HG03354 (cell line): ENCODE data around the gene NEXN.
"Not testable (repeated sequence)": the region's sequence is repeated elsewhere in the genome, so short reads cannot be mapped to it uniquely, and the experiment has no call there.

Experiments used
- ATAC-seq: cut with Tn5 transposase; IDR thresholded peaks from one replicate; pipeline ENCODE4 v1.9.1; 2021; ENCODE audit warnings: mild to moderate bottlenecking; ENCODE audit not compliant: unreplicated experiment, poor library complexity, severe bottlenecking

Gene NEXN

DNA sequence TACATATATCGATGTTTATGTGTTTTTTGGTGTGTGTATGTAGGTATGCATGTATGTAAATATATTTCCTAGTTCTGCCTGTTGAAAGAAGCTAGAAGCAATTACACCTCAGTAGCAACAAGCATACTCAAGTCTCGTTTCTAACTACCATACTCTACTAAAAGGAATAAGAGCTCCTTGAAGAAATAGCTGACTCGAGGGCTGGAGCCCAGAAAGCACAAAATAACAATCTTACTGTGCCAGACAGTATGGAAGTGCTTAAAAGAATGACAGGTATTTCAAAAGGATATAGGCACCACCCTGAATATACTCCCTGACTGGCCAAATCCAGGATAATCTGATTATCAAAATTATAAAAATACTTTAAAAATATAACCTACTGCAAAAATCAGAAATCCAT lies 67.3 kb downstream of the NEXN start:
- no peak for ATAC-seq

DNA sequence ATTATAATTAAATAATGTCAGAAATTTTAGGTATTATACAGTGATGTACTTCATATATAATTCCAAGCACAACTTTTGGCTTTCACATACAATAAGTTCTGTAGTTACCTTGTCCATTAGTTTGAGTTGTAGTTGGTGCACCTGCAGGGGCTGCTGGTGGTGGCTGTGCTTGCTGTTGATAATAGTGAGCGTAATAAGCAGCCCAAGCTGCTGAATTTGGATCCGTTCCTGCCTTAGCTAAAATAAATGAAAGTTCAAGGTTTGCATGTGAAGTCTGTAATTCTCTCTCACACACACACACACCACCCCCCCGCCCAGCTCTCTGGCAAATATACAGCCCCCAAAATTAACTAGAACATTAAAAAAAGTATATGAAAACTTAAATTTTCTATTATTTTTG lies 68.0 kb downstream of the NEXN start:
- ATAC-seq: no peak

GRCh38 chr1:77958391-77958790 lies 70.0 kb downstream of the NEXN start:
- ATAC-seq: no peak

- no peak for ATAC-seq
Measured at GRCh38 chr1:77958850-77959249, 70.4 kb downstream of the NEXN start.

- ATAC-seq: no peak
Measured at GRCh38 chr1:77961392-77961791, 73.0 kb downstream of the NEXN start.

GRCh38 chr1:77966291-77966690 lies 77.9 kb downstream of the NEXN start:
- no peak for ATAC-seq

DNA sequence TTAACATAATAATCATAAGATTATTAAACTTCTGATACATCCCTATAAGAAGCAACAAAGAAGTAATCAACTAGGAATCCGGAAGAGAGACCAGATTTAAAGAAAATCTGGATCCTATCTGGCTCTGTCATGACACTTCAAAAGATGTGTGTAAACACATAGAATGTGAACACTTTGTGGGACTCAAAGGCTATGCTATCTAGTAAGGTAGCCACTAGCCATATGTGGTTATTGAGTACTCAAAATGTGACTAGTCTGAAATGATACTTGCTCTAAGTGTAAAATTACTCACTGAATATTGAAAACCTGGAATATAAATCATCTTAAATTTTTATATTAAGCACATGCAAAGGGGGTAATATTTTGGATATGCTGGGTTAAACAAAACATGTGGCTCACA lies 81.8 kb downstream of the NEXN start:
- ATAC-seq: no peak

GRCh38 chr1:77972080-77972479 lies 83.7 kb downstream of the NEXN start:
- ATAC-seq: no peak

GRCh38 chr1:77975386-77975785 lies 87.0 kb downstream of the NEXN start:
- ATAC-seq: no peak

DNA sequence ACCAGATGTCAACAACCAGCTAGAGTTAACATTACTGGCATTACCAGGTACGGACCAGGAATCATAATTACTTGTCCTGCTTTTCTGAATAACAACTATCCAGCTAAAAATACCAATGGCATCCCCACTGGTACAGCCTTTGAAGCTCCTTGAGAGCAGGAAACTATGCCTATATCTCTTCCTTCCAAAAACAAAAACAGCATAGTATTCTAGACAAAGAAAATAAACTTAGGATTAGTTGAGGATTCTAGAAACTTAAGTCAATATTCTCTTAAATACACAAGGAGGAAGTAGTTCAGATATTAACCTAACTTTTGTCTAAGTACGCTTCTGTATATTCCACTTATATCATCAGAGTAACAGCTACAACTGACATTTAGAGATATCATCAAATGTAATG lies 87.5 kb downstream of the NEXN start:
- no peak for ATAC-seq

- ATAC-seq: no peak
Measured at GRCh38 chr1:77976433-77977076, 88.1 kb downstream of the NEXN start.

DNA sequence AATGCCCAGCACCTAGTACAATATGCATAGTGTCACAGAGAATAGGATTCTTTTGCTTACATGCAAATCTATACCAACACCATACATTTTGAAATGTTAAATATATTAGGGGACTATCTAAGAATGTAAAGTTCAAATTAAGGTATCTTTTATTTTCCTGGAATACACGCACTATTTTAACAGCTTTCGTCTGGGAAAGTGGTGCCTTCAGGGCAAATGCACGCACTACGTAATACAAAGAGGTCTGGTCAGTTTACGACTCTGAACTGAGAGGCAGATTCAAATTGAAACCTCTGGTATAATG lies 89.5 kb downstream of the NEXN start:
- peak; percentile 0 for ATAC-seq

DNA sequence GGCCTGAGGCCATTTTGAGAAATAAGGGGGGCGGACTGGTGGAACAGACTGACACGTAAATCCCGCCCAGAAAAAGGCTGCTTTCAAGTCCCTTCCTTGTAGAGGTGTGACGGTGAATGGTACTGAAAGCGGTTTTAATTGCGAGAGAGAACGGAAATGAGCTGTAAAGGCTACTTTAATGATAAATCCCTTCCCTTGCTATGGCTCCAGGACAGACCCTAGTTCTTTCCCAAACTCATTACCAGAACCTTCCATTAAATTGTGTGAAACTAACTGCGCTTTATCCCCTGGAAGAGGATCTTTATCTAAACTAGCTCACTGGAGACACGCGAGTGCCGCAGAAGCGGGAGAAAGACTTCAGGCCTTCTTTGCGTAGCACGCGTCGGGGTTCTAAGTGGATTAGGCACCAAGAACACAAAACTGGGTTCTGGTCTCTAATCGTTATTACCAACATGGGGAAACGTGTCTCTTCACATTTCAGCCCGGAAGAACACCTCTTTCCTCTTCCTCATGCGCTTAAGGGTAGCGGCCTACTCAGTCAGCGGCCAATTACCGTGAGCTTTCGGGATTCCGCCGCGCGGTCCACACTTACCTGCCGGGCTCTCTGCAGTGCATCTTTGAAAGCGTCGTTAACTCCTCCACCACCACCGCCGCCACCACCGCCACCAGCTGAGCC lies 90.0 kb downstream of the NEXN start:
- ATAC-seq: peak; percentile 73

DNA sequence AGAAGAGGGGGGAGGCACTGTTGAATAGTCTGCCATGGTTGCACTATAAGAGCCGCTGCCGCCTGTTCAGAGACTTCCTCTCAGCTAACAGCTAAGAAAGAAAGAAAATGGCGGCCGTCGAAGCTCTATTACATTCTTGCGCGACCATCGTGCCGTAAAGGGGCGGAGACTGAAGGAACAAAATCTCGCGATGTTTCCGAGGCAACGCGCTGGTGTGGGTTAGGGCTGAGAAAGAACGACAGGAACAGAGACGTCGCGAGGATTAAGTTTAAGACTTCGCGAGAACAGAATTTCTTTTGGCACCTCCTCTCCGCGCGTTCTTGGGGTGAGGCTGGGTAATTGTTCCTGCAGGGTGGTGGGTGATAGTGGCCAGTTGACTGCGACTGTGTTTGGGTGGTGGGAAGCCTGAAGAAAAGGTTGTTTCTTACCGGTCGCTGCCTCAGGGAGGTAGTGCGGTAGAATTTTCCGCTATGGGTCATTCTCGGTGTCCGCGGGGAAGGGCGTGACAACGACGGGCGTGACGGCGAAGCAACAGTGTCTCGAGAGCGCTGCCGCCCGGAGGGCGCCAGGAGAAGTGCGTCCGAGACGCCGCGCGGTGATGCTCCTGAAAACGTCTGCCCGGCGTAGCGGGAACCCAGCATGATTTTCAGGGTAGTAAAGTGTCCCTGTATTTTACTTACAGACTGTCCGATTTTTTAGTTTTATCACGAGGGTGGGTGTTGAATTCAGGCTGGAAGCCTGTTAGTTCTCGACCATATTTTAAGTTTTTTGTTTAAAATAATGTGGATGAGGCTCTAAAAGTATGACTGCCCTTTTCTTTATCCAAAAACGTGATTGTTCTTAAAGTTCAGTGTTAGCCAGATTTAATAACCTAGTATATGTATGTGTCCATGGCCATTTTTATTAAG lies 90.8 kb downstream of the NEXN start, which contains the start of gene FUBP1:
FUBP1 (minus strand) TSS at position 104 of the 908 bp plus-strand sequence; CDS start at position 36, 68 bp downstream.
- ATAC-seq: peak; percentile 80

- not testable (repeated sequence) for ATAC-seq
Measured at GRCh38 chr1:77983352-77983996, 95.0 kb downstream of the NEXN start.

DNA sequence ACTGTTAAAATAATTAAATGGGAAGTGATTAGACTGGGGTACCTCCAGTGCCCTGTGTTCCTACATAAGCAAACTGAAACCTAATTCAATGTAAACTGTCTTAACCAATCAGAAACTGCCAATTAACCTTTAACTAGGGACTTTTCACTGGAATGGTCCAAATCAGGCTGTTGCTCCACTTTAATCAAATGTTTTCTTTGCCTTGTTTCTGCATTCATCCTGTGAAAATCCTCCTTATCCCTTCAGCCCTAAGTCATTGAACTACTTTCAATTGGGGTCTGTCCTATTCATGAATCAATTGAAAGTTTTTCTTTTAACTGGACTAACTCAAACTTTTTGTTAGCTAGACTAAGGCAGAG lies 95.6 kb downstream of the NEXN start:
- ATAC-seq: no peak

DNA sequence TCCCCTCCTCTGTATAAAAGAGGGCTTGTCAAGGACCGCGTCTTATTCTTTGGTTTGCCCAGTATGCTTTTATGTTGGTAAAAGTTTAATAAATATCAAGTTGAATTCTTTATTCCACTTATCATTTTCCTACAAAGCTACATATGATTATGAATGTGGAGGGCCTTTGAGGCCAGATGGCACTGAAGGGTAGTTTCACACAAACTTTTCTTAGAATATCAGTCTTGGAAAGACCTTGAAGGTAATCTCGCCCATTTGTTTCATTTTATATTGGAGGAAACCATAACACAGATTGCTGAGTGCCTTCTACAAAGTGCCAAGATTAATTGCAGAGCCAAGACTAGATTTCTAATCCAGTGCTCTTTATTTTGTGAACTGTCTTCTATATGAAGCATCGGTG lies 96.2 kb downstream of the NEXN start:
- no peak for ATAC-seq

- ATAC-seq: no peak
Measured at GRCh38 chr1:77986810-77987209, 98.4 kb downstream of the NEXN start.

DNA sequence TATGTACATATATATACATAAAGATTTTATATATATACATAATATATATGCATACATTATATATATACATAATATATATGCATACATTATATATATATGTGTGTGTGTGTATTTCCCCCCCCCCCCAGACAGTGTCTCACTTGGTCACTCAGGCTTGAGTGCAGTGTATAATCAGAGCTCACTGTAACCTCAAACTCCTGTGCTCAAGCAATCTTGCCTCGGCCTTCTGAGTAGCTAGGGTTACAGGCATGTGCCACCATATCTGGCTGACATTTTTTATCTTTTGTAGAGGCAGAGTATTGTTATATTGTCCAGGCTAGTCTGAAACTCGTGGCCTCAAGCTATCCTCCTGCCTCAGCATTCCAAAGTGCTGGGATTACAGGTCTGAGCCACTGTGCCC lies 99.5 kb downstream of the NEXN start:
- no peak for ATAC-seq

GRCh38 chr1:77989744-77990143 lies 101.3 kb downstream of the NEXN start:
- ATAC-seq: no peak
